NCI-H1694 (cell line): ENCODE data around the gene MAS1L.

ENCODE experiments used
- DNase-seq: peaks from one replicate; lab custom pipeline; 2025; lab: John Stamatoyannopoulos, UW

Gene MAS1L

GRCh38 chr6:29510202-29510601 is 22.4 kb upstream of the MAS1L start:
- DNase-seq = no peak

GRCh38 chr6:29509711-29510110 is 22.0 kb upstream of the MAS1L start:
- DNase-seq = no peak

GRCh38 chr6:29509239-29509638 is 21.5 kb upstream of the MAS1L start:
- DNase-seq = no peak

GRCh38 chr6:29507319-29507718 is 19.6 kb upstream of the MAS1L start:
- DNase-seq = no peak

GRCh38 chr6:29506446-29507067 is 18.8 kb upstream of the MAS1L start:
- DNase-seq = no peak

GRCh38 chr6:29505808-29506207 is 18.1 kb upstream of the MAS1L start:
- no peak for DNase-seq

- DNase-seq = no peak
Observed at GRCh38 chr6:29504961-29505360, 17.2 kb upstream of the MAS1L start.

GRCh38 chr6:29502597-29502996 is 14.8 kb upstream of the MAS1L start:
- DNase-seq = no peak

GRCh38 chr6:29502181-29502580 is 14.4 kb upstream of the MAS1L start:
- no peak for DNase-seq

- DNase-seq = no peak
Observed at GRCh38 chr6:29501106-29501505, 13.3 kb upstream of the MAS1L start.

GRCh38 chr6:29500594-29500993 is 12.8 kb upstream of the MAS1L start:
- DNase-seq = no peak

- no peak for DNase-seq
Observed at GRCh38 chr6:29499704-29500103, 11.9 kb upstream of the MAS1L start.

GRCh38 chr6:29496961-29497360 is 9.2 kb upstream of the MAS1L start:
- DNase-seq = no peak

- DNase-seq = no peak
Observed at GRCh38 chr6:29495571-29495970, 7.8 kb upstream of the MAS1L start.

- DNase-seq = no peak
Observed at GRCh38 chr6:29494131-29494530, 6.4 kb upstream of the MAS1L start.

- DNase-seq = no peak
Observed at GRCh38 chr6:29493261-29493660, 5.5 kb upstream of the MAS1L start.

GRCh38 chr6:29491574-29491973 is 3.8 kb upstream of the MAS1L start:
- no peak for DNase-seq

- no peak for DNase-seq
Observed at GRCh38 chr6:29490552-29490951, 2.8 kb upstream of the MAS1L start.

- no peak for DNase-seq
Observed at GRCh38 chr6:29490055-29490454, 2.3 kb upstream of the MAS1L start.

- no peak for DNase-seq
Observed at GRCh38 chr6:29489286-29489685, 1.5 kb upstream of the MAS1L start.

- no peak for DNase-seq
Observed at GRCh38 chr6:29488874-29489273, 1.1 kb upstream of the MAS1L start.

- DNase-seq = no peak
Observed at GRCh38 chr6:29487131-29487530, 625 bp downstream of the MAS1L start.

- no peak for DNase-seq
Observed at GRCh38 chr6:29486577-29486976, 1.2 kb downstream of the MAS1L start.

GRCh38 chr6:29483735-29484134 is 4.0 kb downstream of the MAS1L start:
- no peak for DNase-seq

- DNase-seq = no peak
Observed at GRCh38 chr6:29483186-29483585, 4.6 kb downstream of the MAS1L start.
